Hematopoietic multipotent progenitor cell treated with erythropoietin and hydrocortisone succinate and interleukin-3 and kit ligand, for 17 days (in vitro differentiated cells): Measurements from ENCODE around the gene KBTBD3.
"Not testable (repeated sequence)": the region's sequence is repeated elsewhere in the genome, so short reads cannot be mapped to it uniquely, and the experiment has no call there.

Experiments used
- DNase-seq: peaks from one replicate; pipeline ENCODE4 v3.0.0-alpha.2; 2015; ENCODE audit warnings: low spot score

Gene KBTBD3

GRCh38 chr11:106061249-106061784, 15.8 kb downstream of the KBTBD3 start:
- no peak for DNase-seq

GRCh38 chr11:106059617-106060016, 17.5 kb downstream of the KBTBD3 start:
- DNase-seq = no peak

- not testable (repeated sequence) for DNase-seq
Measured at GRCh38 chr11:106058377-106058776, 18.8 kb downstream of the KBTBD3 start.

- DNase-seq = no peak
Measured at GRCh38 chr11:106051103-106051502, 26.0 kb downstream of the KBTBD3 start.

GRCh38 chr11:106049727-106050476, 27.2 kb downstream of the KBTBD3 start:
- no peak for DNase-seq

GRCh38 chr11:106047631-106048030, 29.5 kb downstream of the KBTBD3 start:
- DNase-seq = no peak

GRCh38 chr11:106043540-106043939, 33.6 kb downstream of the KBTBD3 start:
- no peak for DNase-seq

- no peak for DNase-seq
Measured at GRCh38 chr11:106032861-106033260, 44.3 kb downstream of the KBTBD3 start.

GRCh38 chr11:106031936-106032335, 45.2 kb downstream of the KBTBD3 start:
- no peak for DNase-seq

GRCh38 chr11:106031202-106031810, 45.8 kb downstream of the KBTBD3 start:
- no peak for DNase-seq

- DNase-seq = no peak
Measured at GRCh38 chr11:106030609-106031008, 46.5 kb downstream of the KBTBD3 start.

- DNase-seq = no peak
Measured at GRCh38 chr11:106022795-106023275, 54.3 kb downstream of the KBTBD3 start.

- peak; percentile 93 for DNase-seq
Measured at GRCh38 chr11:106021967-106022794, 55.0 kb downstream of the KBTBD3 start, which contains the start of gene MSANTD4. Gene MSANTD4, minus strand, starts transcription at chr11:106022240. Its CDS starts 11,323 bp downstream, at chr11:106010917.

GRCh38 chr11:106021181-106021966, 55.8 kb downstream of the KBTBD3 start:
- peak; percentile 12 for DNase-seq

GRCh38 chr11:106017093-106017492, 60.1 kb downstream of the KBTBD3 start:
- no peak for DNase-seq

- no peak for DNase-seq
Measured at GRCh38 chr11:106015066-106015465, 62.1 kb downstream of the KBTBD3 start.

- DNase-seq = no peak
Measured at GRCh38 chr11:106014620-106015019, 62.5 kb downstream of the KBTBD3 start.

GRCh38 chr11:106014035-106014434, 63.1 kb downstream of the KBTBD3 start:
- DNase-seq = no peak

- DNase-seq = no peak
Measured at GRCh38 chr11:106012744-106013143, 64.4 kb downstream of the KBTBD3 start.

- no peak for DNase-seq
Measured at GRCh38 chr11:106011481-106011880, 65.7 kb downstream of the KBTBD3 start.

- DNase-seq = not testable (repeated sequence)
Measured at GRCh38 chr11:106003094-106003493, 74.1 kb downstream of the KBTBD3 start.
